ENCODE measurements around the gene RGS7.

GRCh38 chr1:240821925-240822324 is 535.1 kb downstream of the RGS7 start:
- TF ChIP-seq CTCF (IDR thresholded peaks at IDR 0.05) (no peak), POLR2A (IDR thresholded peaks at IDR 0.05) (no peak)

Measured in body of pancreas (tissue), 4 donors.